Measurements from ENCODE around the gene SNCAIP. TPM values are rescaled to one million over a fixed set of nuclear protein-coding genes. Genes with fewer than 3 reads are reported as not detected.

The SNCAIP gene
- total RNA-seq, 1 donor from 2014 or later: 1.4 TPM

DNA sequence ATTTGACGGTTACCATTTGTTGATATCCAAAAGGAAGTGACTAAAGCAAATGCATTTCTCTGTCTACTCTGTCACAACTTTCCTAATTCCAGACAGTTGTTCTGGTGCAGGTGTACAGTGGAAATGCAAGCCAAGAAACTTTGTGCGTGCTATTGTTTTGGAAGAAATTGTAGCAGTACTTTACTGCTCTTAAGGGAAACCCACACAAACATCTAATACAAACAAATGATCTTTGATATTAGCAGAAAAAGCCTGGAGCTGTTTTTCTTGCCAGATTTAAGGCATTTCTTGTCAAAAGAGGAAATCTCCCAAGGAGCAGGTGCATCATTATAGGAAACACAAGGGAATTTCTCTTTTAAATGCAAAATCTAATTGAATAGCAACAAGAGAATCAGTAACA is 2.0 kb downstream of the SNCAIP start:
- H3K27me3 ChIP-seq (ENCODE audit: low read depth): peaks cover 82% of the 10 kb centered on the region
- no peak for DNase-seq
- no peaks in the 10 kb centered on the region for H3K36me3 ChIP-seq
- H3K4me3 ChIP-seq: no peak overlapping the region
- no peak overlapping the region for H3K27ac ChIP-seq (replicated peaks)
- TF ChIP-seq, protein P1, sequence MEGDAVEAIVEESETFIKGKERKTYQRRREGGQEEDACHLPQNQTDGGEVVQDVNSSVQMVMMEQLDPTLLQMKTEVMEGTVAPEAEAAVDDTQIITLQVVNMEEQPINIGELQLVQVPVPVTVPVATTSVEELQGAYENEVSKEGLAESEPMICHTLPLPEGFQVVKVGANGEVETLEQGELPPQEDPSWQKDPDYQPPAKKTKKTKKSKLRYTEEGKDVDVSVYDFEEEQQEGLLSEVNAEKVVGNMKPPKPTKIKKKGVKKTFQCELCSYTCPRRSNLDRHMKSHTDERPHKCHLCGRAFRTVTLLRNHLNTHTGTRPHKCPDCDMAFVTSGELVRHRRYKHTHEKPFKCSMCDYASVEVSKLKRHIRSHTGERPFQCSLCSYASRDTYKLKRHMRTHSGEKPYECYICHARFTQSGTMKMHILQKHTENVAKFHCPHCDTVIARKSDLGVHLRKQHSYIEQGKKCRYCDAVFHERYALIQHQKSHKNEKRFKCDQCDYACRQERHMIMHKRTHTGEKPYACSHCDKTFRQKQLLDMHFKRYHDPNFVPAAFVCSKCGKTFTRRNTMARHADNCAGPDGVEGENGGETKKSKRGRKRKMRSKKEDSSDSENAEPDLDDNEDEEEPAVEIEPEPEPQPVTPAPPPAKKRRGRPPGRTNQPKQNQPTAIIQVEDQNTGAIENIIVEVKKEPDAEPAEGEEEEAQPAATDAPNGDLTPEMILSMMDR (IDR thresholded peaks at IDR 0.05; ENCODE audit: borderline replicate concordance): no peak
- intact Hi-C loops (cut with micrococcal nuclease): no loop called here
- no peaks in the 10 kb centered on the region for H3K9me3 ChIP-seq (replicated peaks)
- peaks cover 27% of the 10 kb centered on the region for H3K4me1 ChIP-seq

DNA sequence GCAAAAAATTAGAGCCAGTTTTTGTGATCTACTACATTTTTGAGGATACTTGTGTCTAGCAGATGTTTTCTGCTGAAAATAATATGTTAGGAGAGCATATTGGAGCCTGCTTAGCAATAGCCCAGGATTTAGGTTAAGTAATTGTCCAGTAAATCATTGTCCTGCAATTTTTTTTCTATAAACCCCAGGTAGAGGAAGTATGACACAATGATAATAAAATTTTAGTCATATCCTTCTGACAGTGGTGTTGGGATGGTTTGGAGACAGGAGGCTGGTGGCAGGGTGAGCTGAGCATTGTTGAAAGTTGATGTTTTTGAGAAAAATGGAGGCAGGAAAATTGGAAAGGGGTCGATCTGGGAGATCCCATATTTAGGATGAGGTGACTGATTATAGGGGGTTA is 3.5 kb downstream of the SNCAIP start:
- H3K36me3 ChIP-seq: no peaks in the 10 kb centered on the region
- H3K4me3 ChIP-seq: no peak overlapping the region
- no peaks in the 10 kb centered on the region for H3K9me3 ChIP-seq (replicated peaks)
- H3K27ac ChIP-seq (replicated peaks): no peak overlapping the region
- peaks cover 84% of the 10 kb centered on the region for H3K27me3 ChIP-seq (ENCODE audit: low read depth)
- intact Hi-C loops (cut with micrococcal nuclease): no loop called here
- TF ChIP-seq, protein P1 (IDR thresholded peaks at IDR 0.05; ENCODE audit: borderline replicate concordance): no peak
- no peak for DNase-seq
- peaks cover 27% of the 10 kb centered on the region for H3K4me1 ChIP-seq

- TF ChIP-seq, protein P1 (IDR thresholded peaks at IDR 0.05; ENCODE audit: borderline replicate concordance): no peak
- no peak overlapping the region for H3K4me3 ChIP-seq
- intact Hi-C loops (cut with micrococcal nuclease): no loop called here
- peaks cover 23% of the 10 kb centered on the region for H3K4me1 ChIP-seq
- no peak for DNase-seq
- H3K27ac ChIP-seq (replicated peaks): no peak overlapping the region
- H3K9me3 ChIP-seq (replicated peaks): no peaks in the 10 kb centered on the region
- H3K36me3 ChIP-seq: no peaks in the 10 kb centered on the region
- H3K27me3 ChIP-seq (ENCODE audit: low read depth): peaks cover 77% of the 10 kb centered on the region
These were observed 4.6 kb downstream of the SNCAIP start for GRCh38 chr5:122316656-122317055.

- Histone ChIP-seq H3K4me3 (no peak overlapping the region), H3K9me3 (replicated peaks) (no peaks in the 10 kb centered on the region), H3K27me3 (ENCODE audit: low read depth) (peaks cover 58% of the 10 kb centered on the region), H3K4me1 (peaks cover 9% of the 10 kb centered on the region), H3K36me3 (no peaks in the 10 kb centered on the region), H3K27ac (replicated peaks) (no peak overlapping the region)
- intact Hi-C loops (cut with micrococcal nuclease): no loop called here
- no peak for DNase-seq
- TF ChIP-seq, protein P1 (IDR thresholded peaks at IDR 0.05; ENCODE audit: borderline replicate concordance): no peak
These were observed 7.9 kb downstream of the SNCAIP start for GRCh38 chr5:122319897-122320296.

- H3K4me1 ChIP-seq: peaks cover 9% of the 10 kb centered on the region
- H3K27ac ChIP-seq (replicated peaks): no peak overlapping the region
- intact Hi-C loops (cut with micrococcal nuclease): no loop called here
- H3K27me3 ChIP-seq (ENCODE audit: low read depth): peaks cover 42% of the 10 kb centered on the region
- no peaks in the 10 kb centered on the region for H3K36me3 ChIP-seq
- DNase-seq: no peak
- TF ChIP-seq, protein P1 (IDR thresholded peaks at IDR 0.05; ENCODE audit: borderline replicate concordance): no peak
- no peaks in the 10 kb centered on the region for H3K9me3 ChIP-seq (replicated peaks)
- no peak overlapping the region for H3K4me3 ChIP-seq
These were observed 9.9 kb downstream of the SNCAIP start for GRCh38 chr5:122321921-122322320.
